Gastrocnemius medialis (tissue), 4 donors: ENCODE data around the gene KCNK16. TPM values are rescaled to one million over a fixed set of nuclear protein-coding genes. Genes with fewer than 3 reads are reported as not detected.

Source experiments
- ATAC-seq, 2 donors: fragments of 150-250 bp; one replicate each; pipeline ENCODE4 v1.9.1; 2016
- DNase-seq, 2 donors: peaks; one replicate each; pipeline ENCODE4 v3.0.0-alpha.2; 2019
- H3K27ac ChIP-seq, 4 donors: fragments of 200-600 bp; sonication (generic); 1 replicate in 1 of 4; 2 replicates in 3 of 4; pipeline ENCODE4 v1.5.1; 2016 to 2018; ENCODE audit warnings: mild to moderate bottlenecking in 2 of 4, moderate library complexity in 1 of 4
- H3K27me3 ChIP-seq, 3 donors: fragments of 200-600 bp; sonication (generic) in 2 of 3; 1 replicate in 1 of 3; 2 replicates in 2 of 3; pipeline versions ENCODE4 v1.5.1 to v1.6.0; 2016 to 2019; ENCODE audit warnings: mild to moderate bottlenecking in 1 of 3, moderate library complexity in 1 of 3
- H3K36me3 ChIP-seq, 2 donors: fragments of 200-600 bp; sonication (generic) in 1 of 2; one replicate each; pipeline ENCODE4 v1.5.1; 2017 to 2018
- H3K4me1 ChIP-seq, 2 donors: fragments of 200-600 bp; sonication (generic) in 1 of 2; one replicate each; pipeline ENCODE4 v1.5.1; 2016 to 2017; ENCODE audit warnings: mild to moderate bottlenecking in 2 of 2
- H3K4me3 ChIP-seq, 4 donors: fragments of 200-600 bp; sonication (generic) in 3 of 4; 1 replicate in 1 of 4; 2 replicates in 3 of 4; pipeline ENCODE4 v1.5.1; 2016 to 2019; ENCODE audit warnings: mild to moderate bottlenecking in 2 of 4
- H3K9me3 ChIP-seq, 3 donors: fragments of 200-600 bp; sonication (generic) in 2 of 3; 1 replicate in 1 of 3; 2 replicates in 2 of 3; pipeline ENCODE4 v1.5.1; 2016 to 2019
- POLR2A ChIP-seq, 2 donors: fragments of 450-650 bp; IDR thresholded peaks; one replicate each; pipeline ENCODE4 v1.6.1; 2017; ENCODE audit warnings: antibody characterized with exemption in 2 of 2, mild to moderate bottlenecking in 2 of 2, moderate library complexity in 2 of 2
- in situ Hi-C, 4 donors: fragments of 200-750 bp; cut with MboI; loops; one replicate each; pipeline versions ENCODE4 v1.15.0 to v1.8.0; 2017; ENCODE audit warnings: low sequenced_read_pairs in 4 of 4
- intact Hi-C: fragments of 100-400 bp; cut with DNase I; formaldehyde crosslinking; loops from one replicate; pipeline ENCODE4 v1.15.1; 2023; ENCODE audit warnings: low total_unique reads
- total RNA-seq, 4 donors: library from RNA; depleted of rRNA; stranded (reverse); fragments of >200 nt; gene quantifications; one replicate each; pipeline versions ENCODE4 v1.1.0 to v1.2.3, GENCODE V29; 2016
- TF ChIP-seq, protein P1 (sequence below), 5 experiments: fragments of 450-650 bp in 3 of 5; fragments of 200-600 bp in 2 of 5; sonication (generic) in 2 of 5; IDR thresholded peaks in 4 of 5; conservative IDR thresholded peaks in 1 of 5; 1 replicate in 4 of 5; 2 replicates in 1 of 5; pipeline ENCODE4 v1.5.1; 2016 to 2019; ENCODE audit warnings: antibody characterized with exemption in 5 of 5, mild to moderate bottlenecking in 3 of 5, moderate library complexity in 3 of 5

Gene KCNK16
- total RNA-seq, 4 donors from 2014 or later: not detected

DNA sequence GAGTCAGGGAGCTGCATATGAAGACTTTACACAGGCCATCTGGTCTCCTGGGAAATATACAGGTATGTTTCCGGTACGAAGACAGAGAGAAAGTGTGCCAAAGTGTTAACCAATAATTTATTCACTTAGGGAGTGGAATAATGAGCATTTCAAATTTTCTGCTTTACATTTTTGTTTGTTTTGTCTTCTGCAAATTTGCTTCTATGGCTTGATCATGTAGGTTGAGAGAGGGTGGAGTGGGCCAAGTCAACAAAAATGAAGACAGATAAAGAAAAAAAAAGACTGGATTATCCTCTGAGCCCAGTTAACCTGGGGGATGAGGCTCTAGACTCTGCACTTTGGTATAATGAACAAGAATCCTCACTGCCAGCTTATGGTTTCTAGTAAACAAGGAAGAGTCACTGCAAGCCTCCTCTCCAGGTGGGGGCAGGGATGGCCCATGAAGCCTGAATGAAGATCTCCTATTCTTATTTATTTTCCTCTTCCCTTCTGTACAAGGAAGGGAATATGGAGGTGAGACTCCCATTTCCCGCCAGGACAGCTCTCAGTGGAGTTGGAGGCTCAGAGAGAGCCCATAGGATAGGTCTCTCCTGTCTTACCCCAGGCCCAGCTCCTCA lies 46.0 kb downstream of the KCNK16 start:
- Histone ChIP-seq H3K4me1 (no peaks in the 10 kb centered on the region), H3K4me3 (no peak overlapping the region), H3K36me3 (no peaks in the 10 kb centered on the region), H3K27ac (no peak overlapping the region), H3K9me3 (no peaks in the 10 kb centered on the region), H3K27me3 (no peaks in the 10 kb centered on the region)
- TF ChIP-seq, protein P1, sequence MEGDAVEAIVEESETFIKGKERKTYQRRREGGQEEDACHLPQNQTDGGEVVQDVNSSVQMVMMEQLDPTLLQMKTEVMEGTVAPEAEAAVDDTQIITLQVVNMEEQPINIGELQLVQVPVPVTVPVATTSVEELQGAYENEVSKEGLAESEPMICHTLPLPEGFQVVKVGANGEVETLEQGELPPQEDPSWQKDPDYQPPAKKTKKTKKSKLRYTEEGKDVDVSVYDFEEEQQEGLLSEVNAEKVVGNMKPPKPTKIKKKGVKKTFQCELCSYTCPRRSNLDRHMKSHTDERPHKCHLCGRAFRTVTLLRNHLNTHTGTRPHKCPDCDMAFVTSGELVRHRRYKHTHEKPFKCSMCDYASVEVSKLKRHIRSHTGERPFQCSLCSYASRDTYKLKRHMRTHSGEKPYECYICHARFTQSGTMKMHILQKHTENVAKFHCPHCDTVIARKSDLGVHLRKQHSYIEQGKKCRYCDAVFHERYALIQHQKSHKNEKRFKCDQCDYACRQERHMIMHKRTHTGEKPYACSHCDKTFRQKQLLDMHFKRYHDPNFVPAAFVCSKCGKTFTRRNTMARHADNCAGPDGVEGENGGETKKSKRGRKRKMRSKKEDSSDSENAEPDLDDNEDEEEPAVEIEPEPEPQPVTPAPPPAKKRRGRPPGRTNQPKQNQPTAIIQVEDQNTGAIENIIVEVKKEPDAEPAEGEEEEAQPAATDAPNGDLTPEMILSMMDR (IDR thresholded peaks at IDR 0.05 in 4 of 5, conservative IDR thresholded peaks at IDR 0.05 in 1 of 5): no peak
- no peak for TF ChIP-seq POLR2A (IDR thresholded peaks at IDR 0.05)
- intact Hi-C loops (no loop called here), in situ Hi-C loops (no loop called here)
- DNase-seq (no peak), ATAC-seq (no peak)

DNA sequence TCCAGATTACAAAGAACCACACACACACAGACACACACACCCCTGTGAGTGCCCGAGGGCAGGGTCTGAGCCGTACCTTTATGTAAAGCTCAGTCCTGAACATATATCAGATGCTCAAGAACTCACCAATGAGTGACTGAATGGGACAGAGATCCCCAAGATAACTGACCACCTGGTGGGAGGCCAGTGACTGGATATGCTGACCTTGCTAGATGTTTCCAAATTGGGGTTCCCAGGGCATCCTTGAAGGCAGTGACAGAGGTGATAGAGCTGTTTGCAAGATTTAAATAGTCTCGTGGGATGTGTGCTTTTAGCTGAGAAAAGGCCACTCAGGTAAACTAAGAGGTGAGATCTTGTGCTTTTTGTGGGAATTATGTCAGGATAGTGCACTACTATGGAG lies 47.6 kb downstream of the KCNK16 start:
- H3K27me3 ChIP-seq: no peaks in the 10 kb centered on the region
- H3K9me3 ChIP-seq: no peaks in the 10 kb centered on the region
- no peak overlapping the region for H3K4me3 ChIP-seq
- no peak for DNase-seq
- intact Hi-C loops (no loop called here), in situ Hi-C loops (no loop called here)
- H3K27ac ChIP-seq: no peak overlapping the region
- TF ChIP-seq, protein P1 (IDR thresholded peaks at IDR 0.05 in 4 of 5, conservative IDR thresholded peaks at IDR 0.05 in 1 of 5): no peak
- TF ChIP-seq POLR2A (IDR thresholded peaks at IDR 0.05): no peak
- no peaks in the 10 kb centered on the region for H3K4me1 ChIP-seq
- ATAC-seq: no peak
- no peaks in the 10 kb centered on the region for H3K36me3 ChIP-seq

DNA sequence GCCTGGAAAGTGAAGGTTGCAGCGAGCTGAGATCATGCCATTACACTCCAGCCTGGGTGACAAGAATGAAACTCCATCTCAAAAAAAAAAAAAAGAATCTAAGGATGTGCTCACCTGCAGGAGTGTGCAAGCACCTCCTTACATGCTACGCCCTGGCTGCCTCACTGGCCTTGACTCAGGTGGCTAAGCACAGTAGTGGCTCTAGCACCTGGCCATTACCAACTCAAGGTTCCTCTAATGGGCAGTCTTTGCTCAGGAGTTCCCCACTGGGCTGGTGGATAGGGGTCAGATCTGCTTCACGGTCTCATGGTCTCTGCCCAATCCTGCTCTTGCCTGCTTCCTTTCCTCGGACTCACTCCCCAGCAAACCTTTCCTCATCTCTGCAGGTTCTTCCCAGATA lies 48.0 kb downstream of the KCNK16 start:
- no peaks in the 10 kb centered on the region for H3K9me3 ChIP-seq
- no peaks in the 10 kb centered on the region for H3K27me3 ChIP-seq
- TF ChIP-seq, protein P1 (IDR thresholded peaks at IDR 0.05 in 4 of 5, conservative IDR thresholded peaks at IDR 0.05 in 1 of 5): no peak
- TF ChIP-seq POLR2A (IDR thresholded peaks at IDR 0.05): no peak
- in situ Hi-C loops (no loop called here), intact Hi-C loops (no loop called here)
- DNase-seq: no peak
- no peak for ATAC-seq
- H3K36me3 ChIP-seq: no peaks in the 10 kb centered on the region
- H3K27ac ChIP-seq: no peak overlapping the region
- no peaks in the 10 kb centered on the region for H3K4me1 ChIP-seq
- no peak overlapping the region for H3K4me3 ChIP-seq

DNA sequence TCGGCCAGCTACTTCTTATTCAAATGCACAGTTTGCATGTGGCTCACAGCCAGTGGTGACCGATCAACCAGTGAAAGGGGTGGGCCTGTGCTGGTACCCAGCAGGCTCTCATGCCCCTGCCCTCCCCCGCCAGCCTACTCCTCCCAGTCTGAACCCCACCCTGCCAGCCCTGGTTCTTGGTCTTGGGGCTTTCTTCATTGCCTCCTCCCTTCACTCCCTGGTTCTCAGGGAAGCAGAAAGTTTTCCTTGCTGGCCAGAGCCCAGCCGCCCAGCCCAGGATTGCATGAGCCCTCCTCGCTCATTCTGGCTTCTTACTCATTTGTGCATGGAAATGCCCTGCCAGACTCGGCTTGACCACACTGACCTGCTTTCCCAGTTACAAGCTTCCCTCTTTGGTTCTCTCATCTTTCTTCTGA lies 49.1 kb downstream of the KCNK16 start:
- no peaks in the 10 kb centered on the region for H3K9me3 ChIP-seq
- in situ Hi-C loops (no loop called here), intact Hi-C loops (no loop called here)
- DNase-seq: no peak
- no peaks in the 10 kb centered on the region for H3K27me3 ChIP-seq
- H3K4me3 ChIP-seq: no peak overlapping the region
- TF ChIP-seq, protein P1 (IDR thresholded peaks at IDR 0.05 in 4 of 5, conservative IDR thresholded peaks at IDR 0.05 in 1 of 5): no peak
- ATAC-seq: no peak
- no peaks in the 10 kb centered on the region for H3K36me3 ChIP-seq
- H3K4me1 ChIP-seq: no peaks in the 10 kb centered on the region
- H3K27ac ChIP-seq: no peak overlapping the region

DNA sequence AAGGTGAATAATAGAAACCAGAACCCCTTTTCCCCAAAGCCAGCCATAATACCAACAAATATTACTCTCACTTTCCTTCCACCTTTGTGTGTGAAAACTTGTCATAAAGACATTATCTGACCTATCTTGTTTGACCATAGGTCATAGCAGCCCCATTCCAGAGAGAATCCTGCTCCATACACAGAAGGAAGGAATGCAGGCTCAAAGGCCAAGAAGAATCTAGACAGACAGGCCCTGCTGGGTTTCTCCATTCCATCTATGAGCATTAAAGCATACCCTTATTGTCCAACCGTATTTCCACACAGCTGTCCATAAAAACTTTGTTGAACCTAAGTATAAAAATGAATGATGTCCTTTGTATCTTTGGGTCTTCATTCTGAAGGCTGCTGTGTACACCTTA lies 52.5 kb downstream of the KCNK16 start:
- H3K36me3 ChIP-seq: no peaks in the 10 kb centered on the region
- H3K4me3 ChIP-seq: no peak overlapping the region
- H3K27ac ChIP-seq: no peak overlapping the region
- DNase-seq: no peak
- no peaks in the 10 kb centered on the region for H3K27me3 ChIP-seq
- no peaks in the 10 kb centered on the region for H3K9me3 ChIP-seq
- intact Hi-C loops: no loop called here
- TF ChIP-seq, protein P1 (IDR thresholded peaks at IDR 0.05 in 4 of 5, conservative IDR thresholded peaks at IDR 0.05 in 1 of 5): no peak
- TF ChIP-seq POLR2A (IDR thresholded peaks at IDR 0.05): no peak
- ATAC-seq: no peak
- in situ Hi-C loops: no loop called here
- no peaks in the 10 kb centered on the region for H3K4me1 ChIP-seq
